ENCODE results near the gene TMEM129.

The TMEM129 gene

DNA sequence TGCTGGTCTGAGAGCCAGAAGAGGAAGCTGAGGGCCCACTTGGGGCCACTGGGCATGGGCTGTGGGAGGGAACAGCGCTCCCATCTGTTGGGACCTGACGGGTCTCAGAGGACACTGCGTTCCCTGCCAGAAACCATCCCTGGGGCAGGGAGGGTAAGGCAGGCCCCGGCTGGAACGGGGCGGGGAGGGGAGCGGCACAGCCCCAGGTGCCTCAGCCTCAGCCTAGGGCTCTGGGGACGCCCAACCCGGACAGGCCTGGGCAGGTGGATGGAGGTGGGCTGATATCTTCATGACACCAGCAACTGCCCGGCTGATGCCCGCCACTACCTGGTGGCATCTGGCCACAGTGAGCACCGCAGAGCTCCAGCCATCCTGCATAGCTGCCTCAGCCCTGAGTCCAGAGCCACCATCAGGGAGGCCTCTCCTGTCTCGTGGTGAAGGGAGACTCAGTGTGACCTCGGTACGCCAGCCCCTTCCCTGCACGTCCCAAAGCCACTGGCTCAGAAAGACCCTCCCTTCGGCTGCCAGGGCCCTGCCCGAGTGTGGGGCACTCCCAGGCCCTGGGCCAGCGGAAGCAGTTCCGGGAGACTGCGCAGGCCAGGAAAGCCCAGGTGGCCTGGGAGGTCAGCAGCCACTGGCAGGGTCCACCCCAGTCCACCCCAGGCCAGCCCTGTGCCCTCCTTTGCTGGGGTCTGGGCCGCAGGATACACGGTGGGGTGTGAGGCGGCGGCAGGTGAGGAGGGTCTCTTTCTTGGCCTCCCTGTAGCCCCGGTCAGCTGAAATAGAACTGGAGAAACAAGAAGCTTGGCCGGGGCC, 37.4 kb upstream of the TMEM129 start:
- DNase-seq (ENCODE audit: low read depth, low spot score): no peak

DNA sequence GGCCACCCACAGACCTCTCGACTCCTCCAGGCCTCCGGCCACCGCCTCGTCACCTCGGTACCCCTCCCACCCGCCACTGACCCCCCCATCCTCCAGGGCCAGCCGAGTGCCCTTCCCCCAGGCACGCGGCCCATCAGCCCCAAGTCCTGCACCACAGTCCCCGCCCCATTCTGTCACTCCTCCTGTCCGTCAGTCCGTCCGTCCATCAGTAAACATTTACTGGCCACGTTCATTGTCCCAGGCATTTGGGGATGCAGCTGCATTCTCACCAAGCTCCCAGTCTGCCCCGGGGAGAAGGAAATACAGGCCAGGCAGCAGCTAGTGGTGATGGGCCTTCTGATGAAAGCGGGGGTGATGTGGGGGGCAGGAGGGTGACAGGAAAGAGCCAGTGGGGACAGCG, 36.7 kb upstream of the TMEM129 start:
- DNase-seq (ENCODE audit: low read depth, low spot score): no peak

DNA sequence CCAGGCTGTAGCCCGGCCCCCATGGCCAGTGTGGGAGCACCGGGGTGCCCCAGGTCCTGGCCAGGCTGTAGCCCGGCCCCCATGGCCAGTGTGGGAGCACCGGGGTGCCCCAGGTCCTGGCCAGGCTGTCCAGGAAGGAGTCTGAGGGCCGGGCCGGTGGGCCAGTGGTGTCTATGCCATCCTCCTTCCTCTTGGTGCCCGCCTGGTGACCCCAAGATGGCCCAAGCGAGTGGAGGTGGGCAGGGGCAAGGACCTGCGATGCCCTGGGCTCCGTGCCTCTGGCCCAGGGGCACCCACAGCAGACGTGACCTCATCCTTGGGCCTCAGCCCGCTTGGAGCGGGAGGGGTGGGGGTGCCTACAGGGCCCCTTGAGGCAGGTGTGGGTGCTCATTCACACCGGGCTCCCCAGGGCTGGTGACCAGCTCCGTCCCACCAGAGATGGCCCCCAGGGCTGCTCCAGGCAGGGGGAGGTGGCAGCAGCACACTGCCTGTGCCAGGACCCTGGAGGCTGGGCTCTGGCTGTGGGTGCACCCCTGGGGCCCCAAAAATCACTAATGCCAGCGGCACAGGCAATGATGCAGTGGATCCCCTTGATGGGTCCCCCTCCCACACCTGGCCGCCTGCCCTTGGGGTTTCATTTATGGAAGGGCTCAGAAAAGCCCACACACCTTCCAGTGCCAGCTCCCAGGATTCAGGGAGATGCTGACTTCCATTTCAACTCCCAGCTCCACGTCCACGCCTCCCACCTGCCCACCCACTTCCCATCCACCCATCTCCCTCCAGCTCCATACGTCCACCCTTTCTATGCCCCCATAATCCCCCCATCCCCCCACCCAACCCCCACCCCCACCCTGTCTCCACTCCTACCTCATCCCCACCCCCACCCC, 36.0 kb upstream of the TMEM129 start:
- DNase-seq (ENCODE audit: low read depth, low spot score): no peak

DNA sequence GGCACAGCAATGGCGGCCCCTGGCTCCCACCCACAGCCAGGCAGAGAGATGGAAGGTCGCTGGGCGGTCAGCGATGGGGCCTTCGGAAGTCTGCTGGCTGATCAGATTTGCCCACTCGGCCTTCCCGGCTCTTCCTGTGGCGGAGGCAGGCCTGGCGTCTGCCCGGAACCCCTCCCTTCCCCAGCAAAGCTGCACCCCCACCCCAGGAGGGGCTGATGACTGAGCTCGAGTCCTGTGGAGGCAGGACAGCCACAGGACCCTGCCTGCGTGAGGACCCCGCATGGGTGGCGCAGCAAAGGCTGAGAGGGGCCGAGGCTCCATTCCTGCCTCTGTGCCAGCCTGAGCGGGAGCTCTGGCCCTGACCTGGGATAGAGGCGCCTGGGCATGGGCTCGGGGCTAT, 35.0 kb upstream of the TMEM129 start:
- no peak for DNase-seq (ENCODE audit: low read depth, low spot score)

DNA sequence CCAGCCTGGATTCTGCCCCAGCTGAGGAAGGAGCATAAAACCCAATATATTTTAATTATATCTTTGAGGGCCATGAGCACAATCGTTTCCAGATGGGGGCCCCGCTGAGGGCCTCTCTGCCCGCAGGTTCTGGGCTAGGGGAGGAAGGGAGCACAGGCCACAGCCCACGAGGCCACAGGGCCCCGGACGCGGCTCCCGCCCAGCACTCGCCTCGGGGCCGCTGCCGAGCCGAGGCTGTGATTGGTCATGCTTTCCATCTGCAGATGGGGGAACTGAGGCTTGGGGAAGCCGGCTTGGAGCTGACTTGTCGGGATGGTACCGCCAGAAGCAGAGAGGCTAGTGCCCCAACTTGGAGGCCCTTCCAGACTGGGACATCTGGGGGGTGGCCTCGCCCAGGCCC, 34.2 kb upstream of the TMEM129 start:
- no peak for DNase-seq (ENCODE audit: low read depth, low spot score)

DNA sequence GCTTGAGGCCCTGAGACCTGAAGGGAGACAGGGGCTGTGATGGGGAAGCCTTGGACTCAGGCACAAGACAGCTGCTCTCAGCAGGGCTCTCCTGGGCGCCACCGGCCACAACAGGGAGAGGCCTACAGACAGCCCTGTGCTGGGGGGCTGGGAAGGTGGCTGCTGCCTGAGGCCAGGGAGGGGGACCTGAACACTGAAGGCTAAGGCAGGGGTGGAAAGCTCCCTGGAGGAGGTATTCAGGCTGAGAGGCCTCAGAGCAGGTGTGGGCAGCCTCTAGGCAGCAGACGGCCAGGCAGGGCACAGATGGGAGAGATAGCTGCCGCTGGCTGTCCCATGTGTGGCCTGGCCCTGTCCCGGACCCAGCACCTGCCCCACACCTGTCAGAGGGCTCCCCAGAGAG, 33.2 kb upstream of the TMEM129 start:
- DNase-seq (ENCODE audit: low read depth, low spot score): no peak

DNA sequence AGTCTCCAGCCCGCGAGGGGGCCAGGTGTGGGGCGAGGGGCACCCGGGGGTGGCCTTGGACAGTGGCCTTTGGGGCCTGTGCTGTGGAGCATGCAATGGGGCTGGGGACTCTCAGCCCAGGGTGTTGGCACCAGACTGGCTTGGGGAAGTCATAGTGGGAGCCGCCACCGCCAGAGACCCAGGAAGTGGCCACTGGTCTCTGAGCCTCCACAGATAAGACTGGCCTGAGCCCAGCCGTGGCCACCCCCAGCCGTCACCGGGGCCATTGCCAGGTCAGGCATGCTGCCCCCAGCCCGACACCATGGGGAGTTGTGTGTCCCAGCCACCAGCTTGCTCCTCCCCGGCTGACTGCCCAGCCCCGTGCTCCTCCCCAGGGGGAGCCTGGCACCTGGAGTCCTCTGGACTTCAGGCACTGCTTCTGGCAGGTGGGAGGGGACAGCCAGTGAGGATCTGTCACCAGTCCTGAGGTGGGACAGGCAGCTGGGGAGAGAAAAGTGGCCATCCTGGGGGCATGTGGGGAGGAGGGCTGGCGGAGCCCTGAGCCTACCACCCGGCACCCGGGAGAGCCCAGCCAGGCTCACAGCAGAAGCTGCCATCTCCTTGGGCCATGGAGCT, 32.7 kb upstream of the TMEM129 start:
- DNase-seq (ENCODE audit: low read depth, low spot score): no peak

DNA sequence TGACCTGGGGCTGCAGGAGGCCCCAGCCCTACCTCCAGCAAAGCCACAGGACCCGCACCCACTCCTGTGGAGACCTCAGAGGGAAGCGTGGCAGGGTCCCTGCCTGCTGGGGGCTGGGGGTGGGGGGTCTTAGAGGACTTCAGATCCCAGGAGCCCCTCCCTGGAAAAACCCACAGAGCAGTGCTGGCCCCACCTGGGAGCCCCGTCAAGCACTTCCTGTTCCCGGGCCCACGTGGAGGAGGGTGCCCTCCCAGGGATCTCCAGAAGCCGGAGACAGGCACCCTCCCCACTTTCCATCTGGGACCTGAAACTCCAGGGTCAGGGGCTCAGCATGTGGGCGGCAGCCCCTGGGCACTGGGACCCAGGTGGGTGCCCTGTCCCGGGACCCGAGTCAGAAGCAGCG, 32.2 kb upstream of the TMEM129 start:
- DNase-seq (ENCODE audit: low read depth, low spot score): no peak

DNA sequence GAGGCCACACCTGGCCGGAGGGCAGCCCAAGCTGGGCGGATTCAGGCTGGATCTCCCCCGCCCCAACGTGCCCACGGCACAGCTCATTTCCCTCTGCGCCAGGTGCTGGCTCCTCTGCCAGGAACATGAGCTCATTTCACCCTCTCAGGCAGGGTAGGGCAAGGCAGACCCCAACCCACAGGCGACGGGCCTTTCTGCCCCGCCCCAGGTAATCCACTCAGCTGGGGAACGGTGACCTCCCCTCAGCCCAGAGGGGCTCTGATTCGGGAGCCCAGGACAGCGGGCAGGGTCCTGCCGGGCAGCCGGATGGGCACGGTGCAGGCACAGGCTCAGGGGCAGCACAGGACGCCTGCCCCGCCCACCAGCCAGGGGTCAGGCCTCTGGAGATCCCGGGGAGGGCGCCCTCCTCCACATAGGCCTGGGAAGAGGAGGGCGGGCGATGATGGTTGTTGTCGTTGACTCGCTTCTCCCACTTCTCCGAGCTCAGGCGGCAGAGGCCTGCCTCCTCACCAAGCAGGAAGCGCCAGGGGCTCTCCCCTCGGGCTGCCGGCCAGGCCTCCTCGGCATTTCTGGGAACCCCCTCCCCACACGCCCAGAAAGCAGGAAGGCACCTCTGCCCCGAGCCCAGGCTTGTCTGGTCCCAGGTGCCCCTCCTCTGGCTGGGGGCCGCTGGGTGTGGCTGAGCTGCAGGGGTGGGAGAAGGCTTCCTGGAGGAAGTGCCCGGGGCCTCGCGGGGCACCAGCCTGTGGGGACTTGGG, 31.3 kb upstream of the TMEM129 start:
- DNase-seq (ENCODE audit: low read depth, low spot score): no peak

DNA sequence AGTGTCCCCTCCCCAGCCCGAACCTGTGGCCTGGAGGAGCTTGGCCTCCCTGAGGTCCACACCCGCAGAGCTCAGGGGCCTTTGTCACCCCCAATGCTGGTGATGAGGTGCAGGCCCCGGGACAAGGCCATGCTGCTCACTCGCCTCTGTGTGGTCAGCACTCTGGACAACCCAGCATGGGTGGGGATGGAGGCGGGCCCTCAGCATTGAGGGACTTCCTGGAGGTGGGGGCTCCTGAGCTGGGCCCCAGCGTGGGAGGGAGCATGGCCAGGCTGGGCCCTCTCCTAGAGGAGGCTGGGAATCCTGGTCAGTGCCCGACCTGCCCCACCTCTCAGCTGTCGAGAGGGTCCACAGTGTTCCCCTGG, 30.8 kb upstream of the TMEM129 start:
- no peak for DNase-seq (ENCODE audit: low read depth, low spot score)

DNA sequence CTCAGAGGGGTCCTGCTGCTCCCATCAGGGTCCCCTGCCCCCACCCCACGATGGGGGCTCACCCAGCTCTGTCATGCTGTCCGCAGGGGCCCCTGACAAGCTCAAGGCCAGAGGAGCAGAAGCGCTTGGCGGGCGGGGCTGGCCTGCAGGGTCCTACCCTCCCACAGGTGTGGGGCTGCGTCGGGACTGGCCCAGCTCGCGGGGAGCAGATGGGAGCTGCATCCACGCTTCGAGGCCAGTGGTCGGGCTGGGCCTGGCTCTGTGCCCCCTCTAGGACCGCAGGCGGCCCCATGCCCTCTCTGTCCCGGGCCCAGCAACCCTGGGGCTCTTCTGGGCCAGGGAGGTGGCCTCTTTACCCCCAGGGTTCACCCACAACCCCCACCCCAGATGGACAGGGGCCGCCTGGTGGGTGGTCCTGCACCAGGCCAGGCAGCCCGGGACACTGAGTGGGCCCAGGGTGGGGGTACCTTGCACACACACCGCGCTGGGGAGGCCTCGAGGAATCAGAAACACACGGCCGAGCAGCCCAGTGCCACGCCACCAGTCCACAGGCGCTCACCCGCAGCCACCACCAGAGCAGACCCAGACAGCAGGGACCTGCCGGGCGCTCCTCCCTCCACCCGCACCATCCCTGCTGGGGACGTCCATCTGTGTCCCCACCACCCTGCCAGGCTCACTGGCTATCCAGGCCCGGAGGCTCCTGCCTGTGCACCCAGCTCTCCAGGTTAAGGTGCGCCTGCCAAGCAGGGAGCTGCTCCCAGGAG, 30.2 kb upstream of the TMEM129 start:
- DNase-seq (ENCODE audit: low read depth, low spot score): no peak

DNA sequence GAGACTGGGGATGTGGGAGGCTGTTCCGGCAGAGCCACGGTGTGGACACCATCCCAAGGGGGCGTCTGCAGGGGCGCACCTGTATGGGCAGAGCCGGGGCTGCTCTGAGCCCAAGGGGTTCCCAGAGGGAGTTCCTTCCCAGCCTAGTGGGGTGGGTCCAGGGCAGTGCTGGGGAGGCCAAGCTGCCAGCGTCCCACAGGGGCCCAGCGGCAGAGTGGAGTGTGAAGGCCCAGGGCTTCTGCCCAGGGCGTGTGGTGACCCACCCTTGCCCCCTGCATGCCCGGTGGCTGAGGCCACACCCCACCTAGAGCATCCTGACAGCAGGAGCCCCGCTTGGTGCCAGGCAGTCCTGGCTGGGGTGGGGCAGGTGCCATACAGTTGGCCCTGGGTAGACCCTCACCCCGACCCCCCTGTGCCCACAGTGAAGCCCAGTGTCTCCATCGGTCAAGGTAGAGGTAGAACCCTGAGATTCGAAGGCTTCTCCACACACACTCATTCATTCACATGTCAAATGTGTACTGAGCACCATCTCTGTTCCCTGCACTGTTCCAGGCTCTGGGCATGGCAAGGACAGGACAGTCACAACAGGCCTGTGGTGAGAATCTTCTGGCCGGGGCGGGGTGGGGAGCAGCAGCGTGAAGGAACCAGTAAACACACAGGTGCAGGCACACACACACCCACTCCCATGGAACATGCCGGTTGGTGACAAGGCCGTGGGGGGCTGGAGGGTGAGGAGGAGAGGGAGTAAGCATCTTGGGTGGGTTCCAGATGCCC, 29.4 kb upstream of the TMEM129 start:
- DNase-seq (ENCODE audit: low read depth, low spot score): no peak

DNA sequence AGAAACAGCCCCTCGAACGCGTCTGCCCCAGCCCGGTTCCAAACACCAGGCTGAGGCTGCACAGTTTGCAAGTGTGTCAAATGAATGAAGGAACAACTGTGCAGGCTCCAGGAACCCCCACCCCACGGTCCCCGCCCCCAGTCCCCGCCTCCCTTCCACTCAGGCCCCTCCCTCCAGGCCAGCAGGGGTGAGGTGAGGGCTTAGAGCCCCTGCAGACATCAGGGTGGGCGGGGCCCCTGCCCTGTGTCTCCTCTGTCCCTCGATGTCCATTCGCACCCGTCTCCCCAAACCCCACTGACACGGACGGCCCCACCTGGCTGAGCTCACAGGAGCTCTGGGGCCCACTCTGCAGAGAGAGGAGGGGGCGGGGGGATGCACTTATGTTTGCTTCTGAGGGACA, 28.7 kb upstream of the TMEM129 start:
- no peak for DNase-seq (ENCODE audit: low read depth, low spot score)

DNA sequence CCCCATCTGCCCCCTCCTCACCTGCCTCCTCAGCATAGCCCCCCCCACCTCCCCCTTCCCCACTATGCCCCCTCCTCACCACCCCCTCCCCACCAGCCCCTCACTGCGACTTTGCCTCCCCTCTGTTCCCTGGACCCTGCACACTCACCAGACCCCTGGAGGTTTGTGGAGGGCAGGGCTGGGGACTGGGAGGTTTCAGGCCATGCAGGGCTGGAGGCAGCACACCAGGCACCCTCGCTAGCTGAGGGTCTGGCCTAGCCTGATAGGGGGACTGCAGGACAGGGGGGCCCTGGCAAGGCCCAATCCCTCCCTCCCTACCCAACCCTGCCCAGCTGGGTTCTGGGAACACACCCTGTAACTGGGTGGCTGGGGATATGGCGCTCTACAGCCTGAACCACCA, 28.2 kb upstream of the TMEM129 start:
- no peak for DNase-seq (ENCODE audit: low read depth, low spot score)

DNA sequence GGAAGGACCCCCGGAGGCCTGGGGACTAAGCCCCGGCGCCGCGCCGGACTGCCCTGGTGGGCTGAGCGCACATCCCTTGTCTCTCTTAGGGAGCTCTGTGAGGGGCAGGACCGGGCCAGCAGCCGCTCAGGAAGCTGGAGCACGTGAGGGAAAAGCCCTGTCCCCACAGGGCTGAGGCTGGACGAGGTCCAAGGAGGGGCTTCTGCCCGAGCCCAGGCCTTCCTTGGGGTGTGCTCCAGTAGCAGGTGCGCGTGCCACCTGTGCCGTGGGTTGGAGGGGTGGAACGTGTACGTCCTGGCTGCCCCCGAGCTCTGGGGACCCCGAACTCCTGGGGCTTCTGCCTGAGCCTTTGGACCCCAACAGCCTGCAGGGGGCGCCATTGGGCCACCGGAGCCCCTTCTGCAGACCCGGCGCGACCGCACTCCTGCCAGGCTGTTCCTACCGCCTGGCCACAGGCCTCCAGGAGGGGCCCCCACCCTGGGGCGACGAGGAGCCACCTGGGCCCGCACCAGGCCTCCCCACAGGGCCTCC, 27.4 kb upstream of the TMEM129 start:
- no peak for DNase-seq (ENCODE audit: low read depth, low spot score)

DNA sequence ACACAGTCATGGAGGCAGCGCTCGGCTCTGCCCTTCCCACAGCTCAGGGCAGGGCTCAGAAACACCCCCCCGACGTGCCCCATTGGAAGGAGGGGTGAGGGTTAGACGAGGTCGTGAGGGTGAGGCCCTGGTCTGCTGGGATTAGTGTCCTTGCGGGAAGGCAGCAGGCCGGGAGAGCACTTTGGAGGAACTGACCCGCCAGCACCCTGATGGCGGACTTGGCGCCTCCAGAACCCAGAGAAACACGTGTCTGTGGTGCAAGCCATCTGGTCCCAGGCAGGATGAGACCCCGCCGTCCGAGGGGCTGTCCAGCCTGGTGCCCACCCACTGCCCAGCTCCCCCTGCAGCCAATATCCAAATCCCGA, 26.5 kb upstream of the TMEM129 start:
- no peak for DNase-seq (ENCODE audit: low read depth, low spot score)

DNA sequence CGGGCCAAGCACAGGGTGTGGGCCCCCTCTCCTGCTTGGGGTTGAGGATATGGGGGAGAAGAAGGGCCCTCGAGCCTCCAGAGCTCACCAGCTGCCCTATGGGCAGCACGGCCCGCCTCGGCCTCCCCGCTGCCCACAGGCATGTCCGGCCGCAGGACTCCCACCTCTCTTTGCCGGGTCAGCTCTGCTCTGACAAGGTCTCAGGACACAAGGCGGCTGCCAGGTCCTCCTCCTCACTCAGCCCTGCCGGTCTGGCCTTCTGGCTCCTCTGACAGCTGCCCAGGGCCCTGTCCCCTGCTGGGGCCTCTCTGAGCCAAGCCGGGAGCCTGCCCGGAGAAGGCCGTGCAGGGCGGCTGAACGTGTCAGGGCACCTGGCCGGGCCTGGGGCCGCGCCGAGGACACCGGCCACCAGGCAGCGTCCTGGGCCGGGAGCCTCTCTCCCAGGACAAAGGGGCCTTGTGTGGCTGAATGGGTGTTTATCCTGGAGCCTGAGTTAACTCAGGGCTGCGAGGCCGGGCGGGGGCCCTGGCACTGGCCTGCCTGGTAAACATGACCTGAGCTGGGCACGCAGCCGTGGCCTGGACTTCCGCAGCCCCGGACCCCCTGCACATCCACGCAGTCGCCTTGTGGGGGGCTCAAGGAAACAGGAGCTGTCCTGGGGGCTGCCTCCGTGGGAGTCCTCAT, 25.9 kb upstream of the TMEM129 start:
- DNase-seq (ENCODE audit: low read depth, low spot score): no peak

DNA sequence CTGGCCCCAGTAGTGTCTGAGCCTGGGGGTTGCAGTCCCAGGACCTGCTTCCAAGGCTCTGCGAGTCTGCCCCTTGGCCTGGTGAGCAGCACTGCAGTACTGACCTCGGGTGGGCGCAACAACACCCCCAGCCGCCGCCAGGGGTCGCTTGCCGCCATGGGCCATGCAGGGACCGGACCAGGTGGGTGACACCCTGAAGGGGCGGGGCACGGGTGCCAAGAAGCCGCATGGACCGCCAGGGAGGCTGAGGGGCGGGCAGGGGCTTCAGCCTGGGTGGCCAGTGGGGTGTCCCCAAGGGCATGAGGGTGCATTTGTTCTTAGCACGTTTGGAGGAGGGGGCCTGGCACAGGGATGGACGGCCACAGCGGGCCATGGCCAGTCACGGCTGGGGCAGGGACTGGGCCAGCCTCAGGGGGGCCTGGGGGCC, 25.2 kb upstream of the TMEM129 start:
- peak; percentile 64 for DNase-seq (ENCODE audit: low read depth, low spot score)

DNA sequence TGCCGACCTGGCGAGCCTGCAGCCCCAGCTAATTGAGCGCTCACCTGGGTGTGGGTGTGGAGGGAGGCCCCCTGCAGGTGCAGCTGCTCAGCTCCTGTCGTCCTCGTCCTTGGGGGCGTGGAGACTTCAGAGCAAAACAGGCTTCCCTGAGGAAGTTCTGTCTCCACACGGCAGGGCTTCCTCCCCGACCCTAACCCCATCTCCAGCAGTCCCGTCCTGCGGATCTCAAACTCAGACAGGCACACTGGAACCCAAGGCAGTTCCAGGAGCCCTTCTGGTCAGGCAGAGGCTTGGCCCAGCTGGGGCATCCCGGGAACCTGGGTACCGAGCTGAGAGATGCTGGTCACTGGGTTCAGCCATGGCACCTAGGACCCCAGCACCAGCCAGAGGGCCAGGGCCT, 24.6 kb upstream of the TMEM129 start:
- no peak for DNase-seq (ENCODE audit: low read depth, low spot score)

DNA sequence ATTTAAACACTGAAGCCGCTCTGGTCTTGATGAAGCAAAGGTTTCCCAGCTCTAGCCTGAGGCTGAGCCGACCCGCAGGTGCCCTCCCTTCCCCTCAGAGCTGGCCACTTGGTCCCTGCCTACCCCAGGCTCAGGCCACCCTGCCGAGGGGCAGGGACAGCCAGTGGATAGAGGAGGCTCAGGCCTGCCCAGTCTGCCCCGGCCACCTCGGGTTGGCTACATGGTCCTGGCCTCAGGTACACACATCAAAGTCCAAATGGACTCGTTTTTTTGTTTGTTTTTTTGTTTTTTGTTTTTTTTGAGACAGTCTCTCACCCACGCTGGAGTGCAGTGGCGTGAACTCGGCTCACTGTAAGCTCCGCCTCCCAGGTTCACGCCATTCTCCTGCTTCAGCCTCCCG, 24.0 kb upstream of the TMEM129 start:
- no peak for DNase-seq (ENCODE audit: low read depth, low spot score)
